NCI-H2196 (cell line): ENCODE measurements around the gene TRIM49B.
"Not testable (repeated sequence)": the region's sequence is repeated elsewhere in the genome, so short reads cannot be mapped to it uniquely, and the experiment has no call there.

Source experiments
- DNase-seq: peaks from one replicate; lab custom pipeline; 2025; ENCODE audit not compliant: unreplicated experiment; lab: John Stamatoyannopoulos, UW

Gene TRIM49B, protein sequence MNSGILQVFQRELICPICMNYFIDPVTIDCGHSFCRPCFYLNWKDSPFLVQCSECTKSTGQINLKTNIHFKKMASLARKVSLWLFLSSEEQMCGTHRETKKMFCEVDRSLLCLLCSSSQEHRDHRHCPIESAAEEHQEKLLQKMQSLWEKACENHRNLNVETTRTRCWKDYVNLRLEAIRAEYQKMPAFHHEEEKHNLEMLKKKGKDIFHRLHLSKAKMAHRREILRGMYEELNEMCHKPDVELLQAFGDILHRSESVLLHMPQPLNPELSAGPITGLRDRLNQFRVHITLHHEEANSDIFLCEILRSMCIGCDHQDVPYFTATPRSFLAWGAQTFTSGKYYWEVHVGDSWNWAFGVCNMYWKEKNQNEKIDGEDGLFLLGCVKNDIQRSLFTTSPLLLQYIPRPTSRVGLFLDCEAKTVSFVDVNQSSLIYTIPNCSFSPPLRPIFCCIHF

DNA sequence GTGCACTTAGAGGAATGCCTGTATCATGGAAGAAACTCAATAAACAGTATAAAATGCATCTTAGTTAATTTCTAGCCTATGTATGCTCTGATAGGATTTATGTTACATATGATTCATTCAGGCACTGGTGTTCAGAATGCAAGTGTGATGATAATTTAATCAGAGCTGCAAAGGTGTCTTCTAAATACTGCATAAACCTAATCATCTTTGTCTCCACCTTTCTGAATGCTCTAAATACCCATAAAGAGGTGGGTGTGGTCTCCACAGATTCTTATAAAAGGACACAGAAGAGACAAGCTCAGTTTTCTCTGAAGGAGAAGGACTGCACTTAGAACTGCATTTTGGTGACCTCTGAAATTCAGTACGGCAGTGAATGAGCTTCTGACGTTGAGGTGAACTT lies at the start of gene TRIM49B:
TSS of gene TRIM49B (plus strand) at position 301 of the 400 bp plus-strand sequence. CDS start 2,777 bp downstream, outside the sequence.
- DNase-seq: not testable (repeated sequence)

DNA sequence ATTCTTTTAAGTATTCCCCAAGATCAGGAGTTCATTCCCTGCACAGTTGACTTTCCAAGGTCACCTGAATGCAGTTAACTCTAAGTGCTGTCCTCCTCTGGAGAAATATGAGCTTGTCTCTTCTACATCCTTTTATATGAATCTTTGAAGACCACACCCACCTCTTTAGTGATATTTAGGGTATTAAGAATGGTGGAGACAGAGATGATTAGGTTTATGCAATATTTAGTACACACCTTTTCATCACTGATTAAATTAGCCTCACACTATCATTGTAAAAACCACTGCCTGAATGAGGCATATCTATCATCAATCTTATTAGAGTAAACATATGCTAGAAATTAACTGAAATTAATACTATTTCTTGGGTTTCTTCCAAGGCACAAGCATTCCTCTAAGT lies 44.8 kb upstream of the TRIM49B start, which contains the start of gene TRIM51G:
TSS of gene TRIM51G (minus strand) at position 101 of the 400 bp plus-strand sequence. CDS start 2,190 bp downstream, outside the sequence.
- DNase-seq: not testable (repeated sequence)

DNA sequence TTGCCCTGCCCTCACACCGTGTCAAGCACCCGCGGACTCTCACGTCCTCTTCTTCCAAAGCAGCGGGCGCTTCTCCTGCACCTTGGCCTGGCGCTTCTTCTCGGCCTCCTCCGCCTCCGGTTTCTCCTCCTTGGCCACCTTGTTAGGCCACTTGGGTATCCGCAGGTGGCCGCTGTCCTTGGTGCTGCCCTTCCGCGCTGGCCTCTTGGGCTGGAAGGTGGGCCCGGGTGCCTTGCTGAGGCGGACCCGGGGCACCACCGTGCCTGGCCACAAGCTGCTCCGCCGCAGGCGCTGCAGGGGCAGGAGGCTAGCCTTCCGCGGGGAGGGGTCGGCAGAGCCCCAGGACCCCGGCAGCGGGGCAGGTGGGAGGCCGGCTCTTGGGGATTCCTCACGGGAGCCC lies 19.6 kb downstream of the TRIM49B start:
- not testable (repeated sequence) for DNase-seq

DNA sequence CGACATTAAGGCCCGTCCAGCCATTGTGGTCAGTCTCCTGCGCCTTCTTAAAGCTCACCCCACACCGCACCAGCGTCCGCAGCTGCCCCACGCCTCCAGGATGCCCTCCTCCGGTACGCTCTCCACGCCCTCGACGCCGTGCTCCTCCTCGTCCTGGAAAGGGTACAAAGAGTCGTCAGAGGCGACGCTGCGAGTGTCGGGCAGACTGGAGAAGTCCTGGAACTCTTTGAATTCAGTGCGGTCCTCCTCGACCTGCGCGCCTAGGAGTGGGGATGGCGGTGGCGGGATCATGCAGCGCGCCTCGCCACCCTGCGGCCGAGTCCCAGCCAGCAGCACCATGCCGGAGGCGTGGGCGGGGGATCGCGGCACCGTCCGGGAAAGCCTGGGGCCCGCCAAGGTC lies 21.2 kb downstream of the TRIM49B start:
- DNase-seq: not testable (repeated sequence)

DNA sequence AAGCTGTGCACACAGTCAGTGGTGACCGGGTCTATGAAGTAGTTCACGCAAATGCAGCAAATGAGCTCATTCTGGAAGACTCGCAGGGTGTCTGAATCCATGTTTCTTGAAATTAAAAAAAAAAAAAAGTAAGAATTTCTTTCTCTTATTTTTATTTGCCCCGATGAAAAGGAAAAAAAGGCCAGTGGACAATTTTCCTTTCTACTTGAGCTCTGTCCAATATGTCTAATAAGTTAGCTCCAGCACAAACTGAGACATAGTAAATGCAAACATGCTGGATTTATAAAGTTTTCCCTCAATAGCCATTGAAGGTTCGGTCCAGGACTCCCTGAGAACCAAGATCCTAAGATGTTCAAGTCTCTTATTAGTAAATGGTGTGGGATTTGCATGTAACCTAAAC lies 30.4 kb downstream of the TRIM49B start, which contains the start of gene TRIM64C:
TSS of gene TRIM64C (minus strand) at position 101 of the 400 bp plus-strand sequence. CDS start at position 101, 0 bp downstream.
- not testable (repeated sequence) for DNase-seq

DNA sequence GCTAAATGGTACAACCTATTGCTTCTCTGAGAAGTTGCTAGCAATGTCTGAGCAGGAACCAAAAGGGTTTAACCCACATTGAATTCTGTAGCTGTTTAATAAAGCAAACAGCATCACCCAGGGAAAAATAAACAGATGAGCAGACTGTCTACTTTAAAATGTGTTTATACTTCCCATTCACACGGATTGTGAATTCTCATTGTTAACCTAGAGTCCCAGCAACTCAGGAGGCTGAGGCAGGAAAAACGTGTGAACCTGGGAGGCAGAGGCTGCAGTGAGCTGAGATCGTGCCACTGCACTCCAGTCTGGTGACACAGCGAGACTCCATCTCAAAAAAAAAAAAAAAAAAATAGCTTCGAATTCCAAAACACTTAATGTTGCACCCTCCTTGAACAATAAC lies 41.3 kb downstream of the TRIM49B start:
- not testable (repeated sequence) for DNase-seq
